Testis (tissue), 2 donors: ENCODE results near the gene ATP6V1B1.

Experiments used
- CTCF ChIP-seq, 3 experiments: fragments of 450-650 bp in 2 of 3; fragments of 200-600 bp in 1 of 3; sonication (generic) in 1 of 3; IDR thresholded peaks; one replicate each; pipeline ENCODE4 v1.5.1; 2016 to 2019; ENCODE audit warnings: antibody characterized with exemption in 3 of 3, mild to moderate bottlenecking in 2 of 3, moderate library complexity in 1 of 3
- POLR2A ChIP-seq: fragments of 450-650 bp; IDR thresholded peaks from one replicate; pipeline ENCODE4 v1.6.1; 2017; ENCODE audit warnings: antibody characterized with exemption, mild to moderate bottlenecking, moderate library complexity

DNA sequence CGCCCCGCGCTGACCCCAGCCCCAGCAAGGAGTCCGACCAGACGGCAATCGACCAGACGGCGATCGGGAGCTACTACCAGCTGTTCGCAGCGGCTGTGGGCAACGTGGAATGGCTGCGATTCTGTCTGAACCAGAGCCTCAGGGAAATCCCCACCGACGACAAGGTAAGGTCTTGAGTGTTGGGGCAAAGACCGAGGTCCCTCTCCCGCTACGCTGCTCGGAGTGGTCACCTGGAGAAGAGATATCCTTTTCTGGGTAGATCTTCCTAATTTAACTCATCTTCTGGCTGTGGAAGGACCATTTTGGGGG lies 43.4 kb downstream of the ATP6V1B1 start:
- no peak for TF ChIP-seq CTCF (IDR thresholded peaks at IDR 0.05)
- TF ChIP-seq POLR2A: no peak
